Measurements from ENCODE around the gene PSMB10. TPM values are rescaled to one million over a fixed set of nuclear protein-coding genes. Genes with fewer than 3 reads are reported as not detected.

Gene PSMB10
- total RNA-seq, 2 experiments from 2014 or later = 257 to 275 TPM

GRCh38 chr16:67907397-67908180, 29.1 kb downstream of the PSMB10 start:
- H3K4me3 Mint-ChIP-seq = no peak overlapping the region
- no peak for DNase-seq
- no peak for ATAC-seq
- no peaks in the 10 kb centered on the region for H3K9me3 Mint-ChIP-seq (ENCODE audit: insufficient read depth)
- H3K4me1 Mint-ChIP-seq (ENCODE audit: low read depth) = peaks cover 17% of the 10 kb centered on the region
- ChIA-PET POLR2A (interaction anchor here (1.1 kb wide), 1 partner anchor 29 kb away, joined by 3 read pairs; the partner anchor contains the start of gene PSMB10), CTCF (interaction anchor here (1.0 to 1.5 kb wide), 3 partner anchors 11 to 387 kb away, joined by 3 to 12 read pairs (median 3); no protein-coding TSS in a partner anchor)
- peaks cover 15% of the 10 kb centered on the region for H3K36me3 Mint-ChIP-seq (ENCODE audit: low read depth)
- peak overlapping the region; percentile 28 for H3K27ac Mint-ChIP-seq
- H3K27me3 Mint-ChIP-seq (ENCODE audit: low read depth) = no peaks in the 10 kb centered on the region

DNA sequence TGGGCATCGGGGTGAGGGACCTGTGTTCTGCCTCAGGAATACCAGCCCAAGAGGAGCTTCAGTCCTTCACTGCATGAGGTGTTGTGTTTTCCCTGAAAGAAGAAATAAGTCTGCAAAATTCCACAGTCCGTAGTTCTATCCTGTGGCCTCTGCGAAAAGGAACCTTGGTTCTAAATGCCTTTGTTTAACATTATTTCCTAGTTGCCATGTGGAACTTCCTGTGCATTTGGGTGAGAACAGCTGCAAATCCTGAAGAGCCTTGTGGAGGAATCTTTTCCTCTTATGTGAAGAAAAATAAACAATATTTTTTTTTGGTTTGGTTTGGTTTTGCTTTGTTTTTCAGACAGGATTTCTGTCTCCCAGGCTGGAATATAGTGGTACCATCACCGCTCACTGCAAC, 33.8 kb downstream of the PSMB10 start:
- ChIA-PET CTCF (no interaction called here), POLR2A (interaction anchor here (0.7 to 2.4 kb wide), 2 partner anchors 32 to 330 kb away, joined by 3 to 6 read pairs; no protein-coding TSS in a partner anchor)
- ATAC-seq = no peak
- Mint-ChIP-seq H3K36me3 (ENCODE audit: low read depth) (peaks cover 4% of the 10 kb centered on the region), H3K27ac (no peak overlapping the region), H3K4me3 (no peak overlapping the region), H3K4me1 (ENCODE audit: low read depth) (peaks cover 5% of the 10 kb centered on the region), H3K9me3 (ENCODE audit: insufficient read depth) (no peaks in the 10 kb centered on the region), H3K27me3 (ENCODE audit: low read depth) (no peaks in the 10 kb centered on the region)
- no peak for DNase-seq

DNA sequence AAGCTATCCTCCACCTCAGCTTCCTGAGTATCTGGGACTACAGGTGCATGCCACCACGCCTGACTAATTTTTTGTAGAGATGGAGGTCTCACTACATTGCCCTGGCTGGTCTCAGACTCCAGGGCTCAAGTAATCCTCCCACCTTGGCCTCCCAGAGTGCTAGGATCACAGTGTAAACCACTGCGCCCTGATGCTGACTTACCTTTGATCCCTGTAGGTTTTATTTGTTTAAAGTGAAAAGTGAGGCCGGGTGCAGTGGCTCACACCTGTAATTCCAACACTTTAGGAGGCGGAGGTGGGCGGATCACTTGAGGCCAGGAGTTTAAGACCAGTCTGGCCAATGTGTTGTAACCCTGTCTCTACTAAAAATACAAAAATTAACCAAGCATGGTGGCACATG, 34.9 kb downstream of the PSMB10 start:
- Mint-ChIP-seq H3K4me3 (no peak overlapping the region), H3K27me3 (ENCODE audit: low read depth) (no peaks in the 10 kb centered on the region), H3K9me3 (ENCODE audit: insufficient read depth) (no peaks in the 10 kb centered on the region), H3K36me3 (ENCODE audit: low read depth) (peaks cover 4% of the 10 kb centered on the region), H3K4me1 (ENCODE audit: low read depth) (peaks cover 9% of the 10 kb centered on the region), H3K27ac (no peak overlapping the region)
- ChIA-PET CTCF (no interaction called here), POLR2A (no interaction called here)
- no peak for ATAC-seq
- no peak for DNase-seq

DNA sequence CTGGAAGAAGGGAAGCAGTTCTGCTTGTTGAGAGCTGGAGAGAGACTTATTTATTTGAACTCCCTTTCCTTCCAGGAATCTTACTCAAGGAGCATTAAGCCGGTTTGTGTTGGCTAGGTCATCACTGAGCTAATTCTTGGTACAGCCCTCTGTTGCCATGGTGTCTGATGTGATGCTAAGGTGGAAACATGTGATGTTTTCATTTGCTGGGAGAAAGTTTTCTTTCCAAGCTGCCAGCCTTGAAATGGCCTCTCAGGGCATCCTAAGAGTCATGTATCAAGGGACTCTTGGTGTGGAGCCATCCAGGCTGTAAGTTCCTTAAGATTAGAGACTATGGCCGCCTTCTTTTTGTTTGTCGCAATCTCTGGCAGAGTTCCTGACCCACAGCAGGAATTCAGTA, 39.4 kb downstream of the PSMB10 start:
- CTCF ChIA-PET = interaction anchor here (0.8 to 2.3 kb wide), 7 partner anchors 11 to 225 kb away, joined by 3 to 14 read pairs (median 4); partner anchors contain the start of gene NRN1L
- Mint-ChIP-seq H3K36me3 (ENCODE audit: low read depth) (peaks cover 3% of the 10 kb centered on the region), H3K27ac (no peak overlapping the region), H3K4me1 (ENCODE audit: low read depth) (peaks cover 31% of the 10 kb centered on the region), H3K27me3 (ENCODE audit: low read depth) (no peaks in the 10 kb centered on the region), H3K4me3 (no peak overlapping the region), H3K9me3 (ENCODE audit: insufficient read depth) (no peaks in the 10 kb centered on the region)
- POLR2A ChIA-PET = interaction anchor here (1.5 kb wide), 1 partner anchor 39 kb away, joined by 5 read pairs; the partner anchor contains the start of gene PSMB10
- ATAC-seq (no peak), DNase-seq (no peak)

- Mint-ChIP-seq H3K36me3 (ENCODE audit: low read depth) (peaks cover 3% of the 10 kb centered on the region), H3K4me1 (ENCODE audit: low read depth) (peaks cover 28% of the 10 kb centered on the region), H3K9me3 (ENCODE audit: insufficient read depth) (no peaks in the 10 kb centered on the region), H3K27me3 (ENCODE audit: low read depth) (no peaks in the 10 kb centered on the region), H3K4me3 (peak overlapping the region; percentile 97), H3K27ac (peak overlapping the region; percentile 97)
- CTCF ChIA-PET = interaction anchor here (0.8 to 4.3 kb wide), 6 partner anchors 10 to 86 kb away, joined by 3 to 21 read pairs (median 3); partner anchors contain the start of gene NRN1L
- POLR2A ChIA-PET = interaction anchor here (1.4 to 3.1 kb wide), 3 partner anchors 10 to 48 kb away, joined by 3 to 15 read pairs (median 4); partner anchors contain the start of gene NUTF2
- DNase-seq (peak; percentile 28), ATAC-seq (no peak)
Measured at GRCh38 chr16:67893743-67894399, 42.8 kb downstream of the PSMB10 start.

GRCh38 chr16:67892899-67893742, 43.5 kb downstream of the PSMB10 start, which contains the start of gene PSKH1:
Gene PSKH1, plus strand, starts transcription at chr16:67893254. Its CDS starts 15,496 bp downstream, at chr16:67908750.
- Mint-ChIP-seq H3K9me3 (ENCODE audit: insufficient read depth) (no peaks in the 10 kb centered on the region), H3K27ac (peak within 1 kb of the TSS; percentile 97), H3K4me1 (ENCODE audit: low read depth) (peaks cover 26% of the 10 kb centered on the region), H3K27me3 (ENCODE audit: low read depth) (no peaks in the 10 kb centered on the region), H3K36me3 (ENCODE audit: low read depth) (peaks cover 3% of the 10 kb centered on the region), H3K4me3 (peak within 1 kb of the TSS; percentile 97)
- DNase-seq (peak; percentile 96), ATAC-seq (peak; percentile 99)
- POLR2A ChIA-PET = interaction anchor here (0.7 to 3.1 kb wide), 7 partner anchors 9 to 178 kb away, joined by 3 to 15 read pairs (median 3); partner anchors contain the start of genes DPEP2 and NUTF2
- CTCF ChIA-PET = interaction anchor here (0.8 to 4.3 kb wide), 9 partner anchors 9 to 372 kb away, joined by 3 to 21 read pairs (median 3); partner anchors contain the start of gene NRN1L

- peaks cover 3% of the 10 kb centered on the region for H3K36me3 Mint-ChIP-seq (ENCODE audit: low read depth)
- ATAC-seq (no peak), DNase-seq (no peak)
- H3K27ac Mint-ChIP-seq = peak overlapping the region; percentile 62
- H3K9me3 Mint-ChIP-seq (ENCODE audit: insufficient read depth) = no peaks in the 10 kb centered on the region
- ChIA-PET CTCF (interaction anchor here (1.0 to 4.3 kb wide), 7 partner anchors 9 to 371 kb away, joined by 3 to 21 read pairs (median 3); partner anchors contain the start of gene NRN1L), POLR2A (interaction anchor here (0.7 to 3.1 kb wide), 7 partner anchors 8 to 178 kb away, joined by 3 to 15 read pairs (median 3); partner anchors contain the start of genes DPEP2 and NUTF2)
- H3K4me3 Mint-ChIP-seq = peak overlapping the region; percentile 74
- H3K27me3 Mint-ChIP-seq (ENCODE audit: low read depth) = no peaks in the 10 kb centered on the region
- peaks cover 26% of the 10 kb centered on the region for H3K4me1 Mint-ChIP-seq (ENCODE audit: low read depth)
Measured at GRCh38 chr16:67892375-67892774, 44.3 kb downstream of the PSMB10 start.

- ChIA-PET CTCF (no interaction called here), POLR2A (no interaction called here)
- Mint-ChIP-seq H3K9me3 (ENCODE audit: insufficient read depth) (no peaks in the 10 kb centered on the region), H3K27me3 (ENCODE audit: low read depth) (no peaks in the 10 kb centered on the region), H3K4me3 (no peak overlapping the region), H3K27ac (no peak overlapping the region), H3K36me3 (ENCODE audit: low read depth) (peaks cover 9% of the 10 kb centered on the region), H3K4me1 (ENCODE audit: low read depth) (peaks cover 7% of the 10 kb centered on the region)
- no peak for DNase-seq
- no peak for ATAC-seq
Measured at GRCh38 chr16:67888331-67888730, 48.3 kb downstream of the PSMB10 start.

DNA sequence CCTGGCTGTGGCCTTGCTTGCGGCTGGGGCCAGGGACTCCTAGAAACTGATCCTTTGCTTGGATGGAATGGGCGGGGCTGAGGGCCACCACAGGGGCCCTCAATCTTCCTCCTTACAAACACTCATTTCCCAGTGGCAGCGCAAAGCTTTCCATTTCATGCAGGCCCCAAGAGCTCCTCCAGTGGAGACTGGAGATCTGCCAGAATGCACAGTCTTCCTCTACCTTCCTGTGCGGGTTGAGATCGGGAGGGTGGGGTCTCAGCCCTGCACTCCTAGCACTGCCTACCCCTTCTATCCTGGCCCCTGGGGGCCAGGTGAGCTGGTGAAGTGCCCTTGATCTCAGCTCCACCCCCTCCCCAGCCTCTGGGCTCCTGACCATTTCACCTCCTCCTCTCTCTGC, 50.3 kb downstream of the PSMB10 start:
- ChIA-PET POLR2A (interaction anchor here (0.7 to 1.6 kb wide), 3 partner anchors 34 to 49 kb away, joined by 3 to 5 read pairs (median 4); no protein-coding TSS in a partner anchor), CTCF (interaction anchor here (0.9 to 1.3 kb wide), 4 partner anchors 53 to 365 kb away, joined by 3 to 5 read pairs (median 4); no protein-coding TSS in a partner anchor)
- H3K36me3 Mint-ChIP-seq (ENCODE audit: low read depth) = peaks cover 19% of the 10 kb centered on the region
- no peak overlapping the region for H3K27ac Mint-ChIP-seq
- no peaks in the 10 kb centered on the region for H3K4me1 Mint-ChIP-seq (ENCODE audit: low read depth)
- H3K4me3 Mint-ChIP-seq = no peak overlapping the region
- H3K27me3 Mint-ChIP-seq (ENCODE audit: low read depth) = no peaks in the 10 kb centered on the region
- ATAC-seq (no peak), DNase-seq (no peak)
- no peaks in the 10 kb centered on the region for H3K9me3 Mint-ChIP-seq (ENCODE audit: insufficient read depth)

GRCh38 chr16:67885976-67886375, 50.7 kb downstream of the PSMB10 start:
- CTCF ChIA-PET = interaction anchor here (0.9 to 1.3 kb wide), 4 partner anchors 52 to 365 kb away, joined by 3 to 5 read pairs (median 4); no protein-coding TSS in a partner anchor
- Mint-ChIP-seq H3K36me3 (ENCODE audit: low read depth) (peaks cover 23% of the 10 kb centered on the region), H3K4me1 (ENCODE audit: low read depth) (no peaks in the 10 kb centered on the region), H3K4me3 (no peak overlapping the region), H3K27ac (no peak overlapping the region), H3K9me3 (ENCODE audit: insufficient read depth) (no peaks in the 10 kb centered on the region), H3K27me3 (ENCODE audit: low read depth) (no peaks in the 10 kb centered on the region)
- POLR2A ChIA-PET = interaction anchor here (0.7 to 1.6 kb wide), 3 partner anchors 34 to 49 kb away, joined by 3 to 5 read pairs (median 4); no protein-coding TSS in a partner anchor
- DNase-seq = no peak
- no peak for ATAC-seq

Data from activated CD8-positive, alpha-beta T cell treated with anti-CD3 and anti-CD28 coated beads, Interleukin-2, amount 10 ng/mL, durations not matched to agents 7 days and 5 days (primary cell).